Body of pancreas (tissue), 4 donors: ENCODE data around the gene ATRNL1.

Experiments
- POLR2A ChIP-seq, 3 donors: fragments of 450-650 bp; IDR thresholded peaks; one replicate each; pipeline ENCODE4 v1.6.1; 2016; ENCODE audit warnings: antibody characterized with exemption in 3 of 3, mild to moderate bottlenecking in 2 of 3
- TF ChIP-seq, protein P1 (sequence below), 7 experiments: fragments of 450-650 bp in 4 of 7; fragments of 200-600 bp in 3 of 7; sonication (generic) in 3 of 7; IDR thresholded peaks; one replicate each; pipeline ENCODE4 v1.5.1; 2016 to 2019; ENCODE audit warnings: antibody characterized with exemption in 7 of 7

GRCh38 chr10:115773832-115774231, 680.7 kb downstream of the ATRNL1 start:
- TF ChIP-seq, protein P1, sequence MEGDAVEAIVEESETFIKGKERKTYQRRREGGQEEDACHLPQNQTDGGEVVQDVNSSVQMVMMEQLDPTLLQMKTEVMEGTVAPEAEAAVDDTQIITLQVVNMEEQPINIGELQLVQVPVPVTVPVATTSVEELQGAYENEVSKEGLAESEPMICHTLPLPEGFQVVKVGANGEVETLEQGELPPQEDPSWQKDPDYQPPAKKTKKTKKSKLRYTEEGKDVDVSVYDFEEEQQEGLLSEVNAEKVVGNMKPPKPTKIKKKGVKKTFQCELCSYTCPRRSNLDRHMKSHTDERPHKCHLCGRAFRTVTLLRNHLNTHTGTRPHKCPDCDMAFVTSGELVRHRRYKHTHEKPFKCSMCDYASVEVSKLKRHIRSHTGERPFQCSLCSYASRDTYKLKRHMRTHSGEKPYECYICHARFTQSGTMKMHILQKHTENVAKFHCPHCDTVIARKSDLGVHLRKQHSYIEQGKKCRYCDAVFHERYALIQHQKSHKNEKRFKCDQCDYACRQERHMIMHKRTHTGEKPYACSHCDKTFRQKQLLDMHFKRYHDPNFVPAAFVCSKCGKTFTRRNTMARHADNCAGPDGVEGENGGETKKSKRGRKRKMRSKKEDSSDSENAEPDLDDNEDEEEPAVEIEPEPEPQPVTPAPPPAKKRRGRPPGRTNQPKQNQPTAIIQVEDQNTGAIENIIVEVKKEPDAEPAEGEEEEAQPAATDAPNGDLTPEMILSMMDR (IDR thresholded peaks at IDR 0.05), result no peak
- no peak for TF ChIP-seq POLR2A (IDR thresholded peaks at IDR 0.05)
